H1 (cell line): ENCODE results near the gene AEBP1. TPM values are rescaled to one million over a fixed set of nuclear protein-coding genes. Genes with fewer than 3 reads are reported as not detected.

Experiments
- CTCF ChIA-PET: fragments of 300-600 bp; sonication (Branson Sonifier 250); formaldehyde crosslinking; loops from one replicate; lab custom pipeline; 2021; ENCODE audit not compliant: partially characterized antibody; lab: Charles Lee
- POLR2A ChIA-PET: fragments of 300-600 bp; sonication (Branson Sonifier 250); formaldehyde crosslinking; loops from one replicate; lab custom pipeline; 2021; ENCODE audit warnings: inconsistent platforms; ENCODE audit not compliant: partially characterized antibody; lab: Charles Lee
- DNase-seq, 2 experiments: peaks; one replicate each; pipeline versions ENCODE4 v3.0.0 to v3.0.0-alpha.2; 2010 to 2022; ENCODE audit warnings: low spot score in 2 of 2, low read depth in 1 of 2, mixed read lengths in 1 of 2
- FAIRE-seq: peaks from 2 replicates; lab custom pipeline; 2011; peaks lifted over from hg19 to GRCh38; lab: Jason Lieb, UNC
- H2AFZ ChIP-seq: 2 replicates; pipeline ENCODE4 v1.8.1; 2012; ENCODE audit warnings: low read length, inconsistent platforms
- H2AK5ac ChIP-seq: 2 replicates; pipeline ENCODE4 v1.6.1; 2013; ENCODE audit warnings: low read depth, low read length
- H2BK120ac ChIP-seq: replicated peaks from 2 replicates; pipeline ENCODE3; 2013; ENCODE audit warnings: low read depth, low read length, inconsistent platforms
- H2BK12ac ChIP-seq: 2 replicates; pipeline ENCODE4 v1.6.1; 2013; ENCODE audit warnings: low read depth, low read length
- H2BK15ac ChIP-seq: 2 replicates; pipeline ENCODE4 v1.6.1; 2013; ENCODE audit warnings: low read length
- H2BK20ac ChIP-seq: 2 replicates; pipeline ENCODE4 v1.6.1; 2013; ENCODE audit warnings: low read length
- H2BK5ac ChIP-seq: 2 replicates; pipeline ENCODE4 v1.6.1; 2013; ENCODE audit warnings: low read depth, low read length
- H3K14ac ChIP-seq: 2 replicates; pipeline ENCODE4 v1.6.1; 2013; ENCODE audit warnings: inconsistent platforms; ENCODE audit not compliant: insufficient read length
- H3K18ac ChIP-seq: 2 replicates; pipeline ENCODE4 v1.6.1; 2013; ENCODE audit warnings: low read length; ENCODE audit errors: extremely low read depth
- H3K23ac ChIP-seq: 2 replicates; pipeline ENCODE4 v1.6.1; 2013; ENCODE audit warnings: inconsistent platforms; ENCODE audit not compliant: insufficient read length
- H3K23me2 ChIP-seq: 2 replicates; pipeline ENCODE4 v1.6.1; 2013; ENCODE audit warnings: low read depth, low read length
- H3K27ac ChIP-seq: 2 replicates; pipeline ENCODE4 v1.6.1; 2011; ENCODE audit warnings: low read depth, low read length, inconsistent platforms
- H3K27me3 ChIP-seq, 4 experiments: replicated peaks in 1 of 4; 1 replicate in 1 of 4; 2 replicates in 3 of 4; pipeline versions ENCODE4 v1.6.1 to v1.8.1; 2011 to 2013; ENCODE audit warnings: low read length in 3 of 4, mild to moderate bottlenecking in 3 of 4, inconsistent platforms in 2 of 4, mixed read lengths in 2 of 4, moderate library complexity in 1 of 4; ENCODE audit not compliant: control insufficient read depth in 3 of 4, insufficient read depth in 3 of 4; ENCODE audit errors: extremely low read depth in 1 of 4
- H3K36me3 ChIP-seq, 4 experiments: 2 replicates each; pipeline versions ENCODE4 v1.6.1 to v1.8.1; 2011 to 2013; ENCODE audit warnings: mild to moderate bottlenecking in 4 of 4, low read length in 3 of 4, moderate library complexity in 2 of 4, control low read depth in 1 of 4, inconsistent platforms in 1 of 4; ENCODE audit not compliant: insufficient read depth in 4 of 4, control insufficient read depth in 2 of 4
- H3K4ac ChIP-seq: replicated peaks from 2 replicates; pipeline ENCODE3; 2013; ENCODE audit warnings: low read length, low read depth, mixed read lengths, inconsistent platforms; ENCODE audit not compliant: insufficient read length
- H3K4me1 ChIP-seq, 4 experiments: replicated peaks in 1 of 4; 1 replicate in 1 of 4; 2 replicates in 3 of 4; pipeline versions ENCODE4 v1.6.1 to v1.8.1; 2011 to 2013; ENCODE audit warnings: low read length in 3 of 4, inconsistent platforms in 2 of 4, mixed read lengths in 1 of 4; ENCODE audit not compliant: insufficient read depth in 4 of 4, control insufficient read depth in 3 of 4
- H3K4me2 ChIP-seq, 2 experiments: 2 replicates each; pipeline versions ENCODE4 v1.6.1 to v1.8.1; 2011 to 2013; ENCODE audit warnings: low read depth in 2 of 2, low read length in 2 of 2, control low read depth in 1 of 2, inconsistent platforms in 1 of 2, mild to moderate bottlenecking in 1 of 2; ENCODE audit not compliant: insufficient read depth in 1 of 2
- H3K4me3 ChIP-seq, 4 experiments: fragments of 200-600, 300-600 bp in 1 of 4; sonication (generic), shearing (Covaris generic), sonication (Bioruptor Twin) in 1 of 4; 2 replicates each; pipeline versions ENCODE4 v1.5.1 to v1.8.1; 2011 to 2016; ENCODE audit warnings: low read length in 4 of 4, low read depth in 3 of 4, control low read depth in 2 of 4, inconsistent platforms in 2 of 4, mild to moderate bottlenecking in 2 of 4, mixed read lengths in 1 of 4, moderate library complexity in 1 of 4; ENCODE audit not compliant: insufficient read depth in 2 of 4; ENCODE audit errors: extremely low read depth in 1 of 4
- H3K56ac ChIP-seq: replicated peaks from 2 replicates; pipeline ENCODE3; 2013; ENCODE audit warnings: low read depth, mild to moderate bottlenecking, mixed read lengths, low read length, inconsistent platforms; ENCODE audit not compliant: insufficient read length
- H3K79me1 ChIP-seq: 2 replicates; pipeline ENCODE4 v1.6.1; 2013; ENCODE audit warnings: low read depth, low read length, control low read depth
- H3K79me2 ChIP-seq, 2 experiments: 2 replicates each; pipeline versions ENCODE4 v1.6.1 to v1.8.1; 2012 to 2013; ENCODE audit warnings: low read length in 2 of 2, mild to moderate bottlenecking in 2 of 2, inconsistent platforms in 1 of 2; ENCODE audit not compliant: insufficient read depth in 2 of 2, control insufficient read depth in 1 of 2
- H3K9ac ChIP-seq, 4 experiments: replicated peaks in 1 of 4; 1 replicate in 1 of 4; 2 replicates in 3 of 4; pipeline versions ENCODE4 v1.6.1 to v1.8.1; 2011 to 2013; ENCODE audit warnings: low read depth in 3 of 4, low read length in 3 of 4, control low read depth in 2 of 4, mild to moderate bottlenecking in 2 of 4, moderate library complexity in 2 of 4, inconsistent platforms in 1 of 4; ENCODE audit errors: extremely low read depth in 1 of 4
- H3K9me3 ChIP-seq, 2 experiments: 2 replicates each; pipeline versions ENCODE4 v1.6.1 to v1.8.1; 2012 to 2013; ENCODE audit warnings: mild to moderate bottlenecking in 2 of 2, moderate library complexity in 2 of 2, control low read depth in 1 of 2, inconsistent platforms in 1 of 2, low read depth in 1 of 2, low read length in 1 of 2, mixed read lengths in 1 of 2; ENCODE audit not compliant: insufficient read depth in 2 of 2
- H4K20me1 ChIP-seq, 2 experiments: replicated peaks in 1 of 2; 2 replicates each; pipeline versions ENCODE3 to v1.8.1; 2011 to 2013; ENCODE audit warnings: inconsistent platforms in 2 of 2, low read length in 2 of 2, mild to moderate bottlenecking in 1 of 2; ENCODE audit not compliant: insufficient read depth in 2 of 2, control insufficient read depth in 1 of 2
- H4K5ac ChIP-seq: 2 replicates; pipeline ENCODE4 v1.6.1; 2013; ENCODE audit warnings: low read length, low read depth, mixed read lengths, inconsistent platforms; ENCODE audit not compliant: insufficient read length
- H4K8ac ChIP-seq: 2 replicates; pipeline ENCODE4 v1.8.0; 2013; ENCODE audit warnings: mild to moderate bottlenecking, moderate library complexity, low read length, inconsistent platforms; ENCODE audit not compliant: insufficient read depth; ENCODE audit errors: extremely low read depth
- H4K91ac ChIP-seq: replicated peaks from 2 replicates; pipeline ENCODE3; 2013; ENCODE audit warnings: low read length, mixed read lengths, inconsistent platforms; ENCODE audit not compliant: insufficient read length
- KDM1A ChIP-seq: fragments of 200-600, 300-600 bp; sonication (generic); IDR thresholded peaks from 2 replicates; pipeline ENCODE4 v1.7.1; 2016; ENCODE audit warnings: mild to moderate bottlenecking, low read length, borderline replicate concordance
- SIRT6 ChIP-seq: IDR thresholded peaks from one replicate; pipeline ENCODE4 v1.7.1; 2012; ENCODE audit warnings: low read length, inconsistent platforms
- ZNF274 ChIP-seq: IDR thresholded peaks from 2 replicates; pipeline ENCODE4 v1.7.0; 2012; ENCODE audit warnings: low read length, borderline replicate concordance; ENCODE audit errors: extremely low read depth
- polyA plus RNA-seq, 7 experiments: library from polyadenylated mRNA; depleted of rRNA in 3 of 7; stranded (reverse) in 5 of 7; unstranded in 2 of 7; fragments of >200 nt in 5 of 7; fragments of 200-250 nt in 2 of 7; gene quantifications; 1 replicate in 5 of 7; 2 replicates in 1 of 7; 4 replicates in 1 of 7; pipeline versions ENCODE4 v1.2.1 to v1.2.3, GENCODE V29; 2011 to 2013; ENCODE audit warnings: missing spikeins in 2 of 7, mixed read lengths in 2 of 7
- total RNA-seq: library from RNA; stranded (reverse); fragmentation: NEBNext Ultra II Directional; extraction: Animal tissue kit (Norgen Biotek cat#: 25700); gene quantifications from 2 replicates; pipeline ENCODE4 v1.2.1, GENCODE V29; 2021

Gene AEBP1
- total and polyA plus RNA-seq, 2 of the 8 experiments (the other 6 are each of a cell fraction or from before 2014, with no cell fraction given), result 10.4 to 41.2 TPM

- Histone ChIP-seq H3K18ac (no peak overlapping the region), H3K79me2 (peaks cover under 1 to 6% of the 10 kb centered on the region in 2 experiments; a peak in 3 of 4 replicates), H3K4me1 (peaks cover 0 to 8% (median 3%) of the 10 kb centered on the region in 4 experiments; a peak in 5 of 7 replicates), H2BK5ac (no peak overlapping the region), H3K4ac (no peak overlapping the region), H3K79me1 (peaks cover under 1% of the 10 kb centered on the region; the same call in 1 of the 2 replicates), H3K4me3 (no peak overlapping the region), H3K56ac (no peak overlapping the region), H3K9ac (no peak overlapping the region), H4K8ac (no peak overlapping the region), H3K14ac (no peak overlapping the region), H2BK15ac (no peak overlapping the region), H3K27ac (no peak overlapping the region), H2AFZ (no peak overlapping the region), H4K91ac (no peak overlapping the region), H4K5ac (no peak overlapping the region), H2BK12ac (no peak overlapping the region), H2AK5ac (no peak overlapping the region), H3K23ac (no peak overlapping the region), H2BK120ac (no peak overlapping the region), H3K36me3 (no peaks in the 10 kb centered on the region)
- DNase-seq, result no peak
- TF ChIP-seq SIRT6 (no peak), KDM1A (no peak), ZNF274 (no peak)
- TF ChIP-seq, all 59 proteins: peak for 0
- Histone ChIP-seq H3K9me3 (no peaks in the 10 kb centered on the region), H3K23me2 (peaks cover 9% of the 10 kb centered on the region), H3K27me3 (peaks cover 0 to 16% (median 8%) of the 10 kb centered on the region in 4 experiments; a peak in 6 of 7 replicates), H2BK20ac (no peak overlapping the region), H4K20me1 (no peaks in the 10 kb centered on the region), H3K4me2 (no peak overlapping the region)
- FAIRE-seq, result no peak
- POLR2A ChIA-PET, result interaction anchor here (1.4 to 1.6 kb wide), 2 partner anchors 13 to 63 kb away, joined by 3 to 4 read pairs; no protein-coding TSS in a partner anchor
- CTCF ChIA-PET, result interaction anchor here (6.2 kb wide), 1 partner anchor 70 kb away, joined by 27 read pairs; no protein-coding TSS in a partner anchor
Measured at GRCh38 chr7:44127161-44127560, 23.0 kb downstream of the AEBP1 start.
